ENCODE measurements around the gene CLBA1. TPM values are rescaled to one million over a fixed set of nuclear protein-coding genes. Genes with fewer than 3 reads are reported as not detected.
A peak's percentile ranks its signal among the peaks of the same experiment; 100 is the strongest.

Gene CLBA1
- total RNA-seq, 1 donor from 2014 or later, result 1.4 TPM

DNA sequence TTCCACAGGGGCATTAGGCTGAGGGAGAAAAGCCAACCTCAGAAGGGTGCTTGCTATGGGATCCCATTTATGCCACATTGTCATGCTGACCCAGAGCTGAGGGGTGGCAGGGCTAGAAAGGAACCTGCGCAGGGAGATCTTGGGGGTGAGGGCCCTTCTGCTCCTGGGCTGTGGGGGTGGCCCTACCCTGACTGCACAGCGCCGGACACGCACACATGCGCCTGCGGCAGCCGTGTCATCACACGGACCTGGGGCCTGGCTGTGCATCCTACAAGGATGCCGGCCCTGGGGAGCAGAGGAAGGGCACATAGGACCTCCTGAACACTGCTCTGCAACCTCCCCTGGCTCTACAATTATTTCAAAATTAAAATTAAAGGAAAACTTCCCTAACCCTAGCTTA, 28.4 kb downstream of the CLBA1 start:
- Mint-ChIP-seq H3K27ac (no peak overlapping the region), H3K4me3 (ENCODE audit: low read depth) (no peak overlapping the region), H3K4me1 (ENCODE audit: low read depth) (peaks cover 37% of the 10 kb centered on the region), H3K36me3 (ENCODE audit: low read depth) (peaks cover 60% of the 10 kb centered on the region), H3K27me3 (ENCODE audit: low read depth) (no peaks in the 10 kb centered on the region), H3K9me3 (no peaks in the 10 kb centered on the region)
- DNase-seq (ENCODE audit: low spot score), result no peak
- intact Hi-C loops (cut with micrococcal nuclease), result no loop called here

DNA sequence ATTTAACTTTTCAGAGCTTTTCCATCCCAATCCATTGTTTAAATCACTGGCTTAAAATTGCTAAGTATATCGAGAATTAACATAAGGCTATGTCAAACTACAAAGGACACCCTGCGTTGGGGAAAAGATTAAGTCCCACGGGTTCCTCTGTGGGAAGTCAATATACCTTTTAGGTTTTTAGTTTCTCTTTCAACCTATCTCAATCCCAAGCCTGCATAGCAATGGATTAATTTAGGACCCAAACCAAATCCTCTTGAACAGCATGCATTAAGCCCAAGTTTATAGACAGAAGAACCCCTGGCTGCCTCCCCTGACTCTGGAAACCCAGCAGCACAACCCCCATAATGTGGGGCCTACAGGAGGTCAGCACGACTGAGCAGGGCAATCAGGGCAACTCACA, 29.0 kb downstream of the CLBA1 start:
- Mint-ChIP-seq H3K9me3 (no peaks in the 10 kb centered on the region), H3K36me3 (ENCODE audit: low read depth) (peaks cover 61% of the 10 kb centered on the region), H3K4me1 (ENCODE audit: low read depth) (peaks cover 43% of the 10 kb centered on the region), H3K4me3 (ENCODE audit: low read depth) (no peak overlapping the region), H3K27me3 (ENCODE audit: low read depth) (no peaks in the 10 kb centered on the region), H3K27ac (no peak overlapping the region)
- intact Hi-C loops (cut with micrococcal nuclease), result no loop called here
- no peak for DNase-seq (ENCODE audit: low spot score)

DNA sequence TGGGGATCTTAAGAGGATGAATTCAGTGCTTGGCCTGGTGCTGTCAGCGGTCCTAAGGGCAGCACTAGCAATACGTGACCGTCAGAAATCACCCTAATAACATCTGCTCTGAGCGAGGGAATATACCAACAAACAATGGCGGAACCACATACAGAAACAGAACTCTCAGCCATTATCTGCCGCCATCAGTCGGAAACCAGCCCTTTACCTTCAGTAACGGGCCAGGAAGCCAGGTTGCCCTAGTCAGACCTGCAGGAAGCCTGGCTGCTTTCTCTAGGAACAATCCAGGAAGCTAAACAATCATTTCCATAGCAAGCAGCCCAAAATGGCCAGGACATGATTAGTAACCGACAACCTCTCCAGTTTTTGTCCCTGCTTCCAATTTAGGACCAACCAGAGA, 29.7 kb downstream of the CLBA1 start:
- H3K4me3 Mint-ChIP-seq (ENCODE audit: low read depth), result no peak overlapping the region
- intact Hi-C loops (cut with micrococcal nuclease), result no loop called here
- peak overlapping the region; percentile 36 for H3K27ac Mint-ChIP-seq
- H3K36me3 Mint-ChIP-seq (ENCODE audit: low read depth), result peaks cover 61% of the 10 kb centered on the region
- no peaks in the 10 kb centered on the region for H3K27me3 Mint-ChIP-seq (ENCODE audit: low read depth)
- DNase-seq (ENCODE audit: low spot score), result no peak
- H3K4me1 Mint-ChIP-seq (ENCODE audit: low read depth), result peaks cover 46% of the 10 kb centered on the region
- no peaks in the 10 kb centered on the region for H3K9me3 Mint-ChIP-seq

DNA sequence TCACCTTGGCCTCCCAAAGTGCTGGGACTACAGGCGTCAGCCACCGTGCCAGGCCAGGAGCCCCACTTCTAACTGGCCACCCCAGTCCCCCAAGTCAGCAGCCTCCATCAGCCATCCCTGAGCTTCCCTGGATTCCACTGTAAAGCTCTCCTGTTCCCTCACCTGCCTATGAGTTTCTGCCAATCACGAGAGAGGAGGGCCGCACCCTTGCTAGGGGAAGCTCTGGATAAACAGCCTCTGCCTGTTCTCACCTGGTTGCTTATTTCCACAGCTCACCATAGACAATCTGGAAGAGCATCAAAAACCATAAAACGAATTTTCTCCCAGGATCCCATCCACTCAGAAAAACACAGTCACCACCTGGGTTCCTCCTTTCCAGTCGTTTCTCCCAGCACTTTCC, 30.3 kb downstream of the CLBA1 start:
- no peak for DNase-seq (ENCODE audit: low spot score)
- Mint-ChIP-seq H3K4me3 (ENCODE audit: low read depth) (peak overlapping the region; percentile 9), H3K9me3 (no peaks in the 10 kb centered on the region), H3K4me1 (ENCODE audit: low read depth) (peaks cover 46% of the 10 kb centered on the region), H3K27me3 (ENCODE audit: low read depth) (no peaks in the 10 kb centered on the region), H3K36me3 (ENCODE audit: low read depth) (peaks cover 56% of the 10 kb centered on the region), H3K27ac (peak overlapping the region; percentile 7)
- intact Hi-C loops (cut with micrococcal nuclease), result no loop called here

DNA sequence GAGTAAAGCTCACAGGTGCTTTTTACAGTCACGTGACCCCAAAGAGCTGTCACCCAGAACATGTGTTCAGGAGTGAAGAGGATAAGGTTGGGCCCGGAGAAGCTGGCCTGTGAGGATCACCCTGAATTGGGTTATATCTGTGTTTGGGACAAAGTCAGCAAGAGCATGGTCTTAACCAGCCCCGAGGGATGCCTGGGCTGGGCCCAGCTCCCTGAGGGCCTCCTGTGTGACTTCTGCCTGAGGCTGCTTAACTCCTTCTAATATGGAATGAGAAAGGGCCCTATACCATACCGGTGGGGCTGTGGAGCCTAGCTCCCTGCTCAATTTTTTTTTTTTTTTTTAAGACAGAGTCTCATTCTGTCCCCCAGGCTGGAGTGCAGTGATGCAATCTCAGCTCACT, 32.8 kb downstream of the CLBA1 start:
- Mint-ChIP-seq H3K36me3 (ENCODE audit: low read depth) (peaks cover 45% of the 10 kb centered on the region), H3K9me3 (no peaks in the 10 kb centered on the region), H3K27ac (no peak overlapping the region), H3K27me3 (ENCODE audit: low read depth) (no peaks in the 10 kb centered on the region), H3K4me1 (ENCODE audit: low read depth) (peaks cover 58% of the 10 kb centered on the region), H3K4me3 (ENCODE audit: low read depth) (peak overlapping the region; percentile 87)
- DNase-seq (ENCODE audit: low spot score), result no peak
- intact Hi-C loops (cut with micrococcal nuclease), result no loop called here

DNA sequence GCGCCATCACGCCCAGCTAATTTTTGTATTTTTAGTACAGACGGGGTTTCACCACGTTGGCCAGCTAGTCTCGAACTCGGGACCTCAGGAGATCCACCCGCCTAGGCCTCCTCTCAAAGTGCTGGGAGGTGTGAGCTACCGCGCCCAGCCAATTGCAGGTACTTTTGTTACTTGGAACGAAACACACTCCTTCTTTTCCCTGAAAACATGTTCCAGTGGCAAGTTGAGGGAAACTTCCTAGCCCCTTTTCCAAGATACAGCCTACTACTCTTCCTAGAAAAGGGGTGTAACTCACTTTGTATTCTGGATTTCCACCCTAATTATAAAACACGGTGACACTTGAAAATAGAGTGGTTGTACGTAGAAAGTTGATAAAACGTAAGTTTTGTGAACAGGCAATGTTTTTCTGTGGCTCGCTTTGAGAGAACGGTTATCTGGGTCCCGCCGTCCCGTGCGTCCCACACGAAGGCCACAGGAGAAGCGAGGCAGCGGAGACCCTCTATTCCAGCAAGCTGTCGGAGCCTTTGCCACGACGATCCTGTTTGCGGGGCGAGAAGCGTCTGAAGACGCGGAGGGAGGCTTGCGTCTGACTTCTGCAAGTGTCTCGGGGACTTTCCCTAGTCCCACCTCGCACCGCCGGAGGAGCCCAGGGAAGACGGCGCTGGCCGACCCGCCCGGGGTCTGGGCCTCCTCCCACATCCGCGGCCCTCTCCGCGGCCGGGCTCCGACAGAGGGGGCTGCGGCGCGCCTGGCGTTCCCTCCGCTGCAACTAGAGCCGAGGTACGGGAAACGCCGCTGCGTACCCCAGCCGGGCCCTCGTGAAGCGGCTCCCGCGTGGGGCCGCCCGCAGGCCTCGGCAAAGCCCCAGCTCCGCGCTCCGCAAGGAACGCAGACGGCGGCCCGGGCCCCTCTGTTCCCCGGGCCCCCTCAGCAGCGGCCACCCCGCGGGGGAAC, 34.5 kb downstream of the CLBA1 start:
- Mint-ChIP-seq H3K4me3 (ENCODE audit: low read depth) (peak overlapping the region; percentile 87), H3K27ac (peak overlapping the region; percentile 76), H3K36me3 (ENCODE audit: low read depth) (peaks cover 43% of the 10 kb centered on the region), H3K9me3 (no peaks in the 10 kb centered on the region), H3K4me1 (ENCODE audit: low read depth) (peaks cover 61% of the 10 kb centered on the region), H3K27me3 (ENCODE audit: low read depth) (no peaks in the 10 kb centered on the region)
- intact Hi-C loops (cut with micrococcal nuclease), result loop anchor here (2.0 to 10.0 kb wide), 4 partner anchors 35 to 472 kb away; partner anchors contain the start of genes CLBA1, PACS2, SIVA1 and TEDC1
- peak; percentile 49 for DNase-seq (ENCODE audit: low spot score)

DNA sequence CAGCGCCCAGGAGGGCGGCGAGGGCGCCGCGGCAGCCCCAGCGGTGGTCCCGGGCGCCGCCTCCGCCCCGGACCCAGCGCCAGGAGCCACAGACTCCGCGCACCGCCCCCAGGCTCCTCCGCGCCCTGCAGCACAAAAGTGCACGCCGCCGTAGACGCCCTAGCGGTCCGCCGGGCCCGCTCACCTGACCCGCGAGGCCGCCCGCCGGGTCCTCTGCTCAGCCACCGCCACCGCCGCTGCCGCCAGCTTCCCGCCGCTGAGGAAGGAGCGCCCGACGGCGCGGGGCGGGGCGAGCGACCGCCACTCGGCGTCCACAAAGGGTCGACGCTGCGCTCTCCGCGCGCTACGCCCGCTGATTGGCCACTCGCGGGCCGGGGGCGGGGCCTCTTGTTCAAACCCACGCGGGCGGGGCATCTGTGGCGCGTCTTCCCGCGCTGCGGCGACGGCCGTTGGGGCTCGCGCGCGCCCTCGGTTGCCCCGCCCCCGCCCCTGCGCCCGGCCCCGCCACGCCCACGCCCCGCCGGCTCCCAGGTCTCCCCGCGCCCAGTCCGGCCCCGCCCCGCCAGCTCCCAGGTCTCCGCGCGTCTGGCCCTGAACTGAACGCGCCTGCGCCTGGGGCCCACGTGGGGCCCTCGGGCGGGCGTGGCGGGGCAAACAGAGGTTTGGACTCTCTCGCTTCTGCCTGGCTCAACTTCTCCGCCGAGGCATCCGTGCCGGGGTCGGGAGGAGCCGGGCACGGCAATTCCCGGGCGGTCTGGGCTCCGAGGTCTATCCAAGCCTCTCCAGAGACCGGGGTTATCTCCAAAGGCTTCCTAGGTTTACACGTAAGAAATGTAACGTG, 35.4 kb downstream of the CLBA1 start, which contains the start of gene CDCA4:
Gene CDCA4 (minus strand): TSS at position 269 of the 841 bp plus-strand sequence. CDS start 9,154 bp downstream, outside the sequence.
- intact Hi-C loops (cut with micrococcal nuclease), result loop anchor here (1.0 to 10.0 kb wide), 6 partner anchors 24 to 471 kb away; partner anchors contain the start of genes BRF1, CLBA1, PACS2 and SIVA1
- Mint-ChIP-seq H3K4me1 (ENCODE audit: low read depth) (peaks cover 60% of the 10 kb centered on the region), H3K4me3 (ENCODE audit: low read depth) (peak within 1 kb of the TSS; percentile 93), H3K27ac (peak within 1 kb of the TSS; percentile 81), H3K36me3 (ENCODE audit: low read depth) (peaks cover 38% of the 10 kb centered on the region), H3K9me3 (no peaks in the 10 kb centered on the region), H3K27me3 (ENCODE audit: low read depth) (no peaks in the 10 kb centered on the region)
- DNase-seq (ENCODE audit: low spot score), result peak; percentile 97

DNA sequence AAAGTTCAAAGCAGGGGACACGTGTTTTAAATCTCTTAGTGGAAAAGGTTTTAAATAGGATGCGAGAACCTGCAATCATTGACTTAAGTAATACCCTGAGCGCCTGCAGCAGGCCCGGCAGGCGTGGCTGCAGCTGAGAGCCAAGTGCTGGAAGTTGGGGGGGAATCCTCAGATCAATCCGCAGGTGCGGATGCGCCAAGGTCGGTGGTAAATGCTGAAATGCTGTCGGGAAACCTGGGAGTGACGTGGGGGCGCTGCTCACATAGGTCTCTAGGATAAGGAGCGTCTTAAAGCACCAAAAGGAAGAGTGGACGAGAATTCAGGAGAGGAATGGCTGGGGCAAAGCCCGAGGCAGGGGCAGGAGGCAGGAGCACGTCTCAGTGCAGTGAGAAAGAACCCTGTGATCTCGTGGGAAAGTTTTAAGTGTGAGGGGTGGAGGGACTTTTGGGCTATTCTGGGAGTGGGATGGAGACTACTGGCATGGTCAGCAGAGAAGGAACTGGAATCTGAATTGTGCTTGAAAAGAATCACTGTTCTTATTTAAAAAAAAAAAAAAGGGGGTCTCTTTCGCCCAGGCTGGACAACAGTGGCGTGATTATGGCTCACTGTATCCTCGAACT, 36.2 kb downstream of the CLBA1 start:
- Mint-ChIP-seq H3K27ac (peak overlapping the region; percentile 81), H3K27me3 (ENCODE audit: low read depth) (no peaks in the 10 kb centered on the region), H3K36me3 (ENCODE audit: low read depth) (peaks cover 35% of the 10 kb centered on the region), H3K9me3 (no peaks in the 10 kb centered on the region), H3K4me1 (ENCODE audit: low read depth) (peaks cover 57% of the 10 kb centered on the region), H3K4me3 (ENCODE audit: low read depth) (peak overlapping the region; percentile 93)
- intact Hi-C loops (cut with micrococcal nuclease), result loop anchor here (1.0 to 10.0 kb wide), 6 partner anchors 24 to 471 kb away; partner anchors contain the start of genes BRF1, CLBA1, PACS2 and SIVA1
- DNase-seq (ENCODE audit: low spot score), result no peak

DNA sequence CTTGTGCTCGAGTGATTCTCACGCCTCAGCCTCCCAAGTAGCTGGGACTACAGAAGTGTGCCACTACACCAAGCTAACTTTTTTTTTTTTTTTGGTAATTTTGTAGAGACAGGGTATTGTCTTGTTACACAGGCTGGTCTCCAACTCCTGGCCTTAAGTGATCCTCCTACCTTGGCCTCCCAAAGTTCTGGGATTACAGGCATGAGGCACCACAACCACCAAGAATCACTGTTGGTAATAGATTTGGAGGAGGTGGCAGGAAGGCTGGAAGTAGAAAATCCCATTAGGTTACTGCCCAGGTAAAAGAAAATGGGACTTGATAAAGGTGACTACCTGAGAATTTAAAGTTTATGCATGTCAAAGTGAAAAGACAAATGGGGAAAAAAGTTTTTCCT, 36.7 kb downstream of the CLBA1 start:
- no peaks in the 10 kb centered on the region for H3K27me3 Mint-ChIP-seq (ENCODE audit: low read depth)
- no peaks in the 10 kb centered on the region for H3K9me3 Mint-ChIP-seq
- peak overlapping the region; percentile 93 for H3K4me3 Mint-ChIP-seq (ENCODE audit: low read depth)
- intact Hi-C loops (cut with micrococcal nuclease), result loop anchor here (5.0 to 10.0 kb wide), 2 partner anchors 267 to 470 kb away; partner anchors contain the start of genes SIVA1 and TEDC1
- DNase-seq (ENCODE audit: low spot score), result no peak
- H3K4me1 Mint-ChIP-seq (ENCODE audit: low read depth), result peaks cover 58% of the 10 kb centered on the region
- H3K36me3 Mint-ChIP-seq (ENCODE audit: low read depth), result peaks cover 32% of the 10 kb centered on the region
- peak overlapping the region; percentile 81 for H3K27ac Mint-ChIP-seq

DNA sequence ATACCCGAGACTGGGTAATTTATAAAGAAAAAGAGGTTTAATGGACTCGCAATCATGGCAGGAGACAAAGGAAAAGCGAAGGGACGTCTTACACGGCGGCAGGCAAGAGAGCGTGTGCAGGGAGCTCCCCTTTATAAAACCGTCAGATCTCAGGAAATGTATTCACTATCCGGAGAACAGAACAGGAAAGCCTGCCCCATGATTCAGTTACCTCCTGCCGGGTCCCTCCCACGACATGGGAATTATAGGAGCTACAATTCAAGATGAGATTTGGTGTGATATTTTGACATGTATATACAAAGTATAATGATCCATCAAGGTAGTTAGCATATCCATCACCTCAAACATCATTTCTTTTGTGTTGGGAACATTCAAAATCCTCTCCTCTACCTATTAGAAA, 37.6 kb downstream of the CLBA1 start:
- Mint-ChIP-seq H3K27ac (peak overlapping the region; percentile 49), H3K4me1 (ENCODE audit: low read depth) (peaks cover 56% of the 10 kb centered on the region)
- intact Hi-C loops (cut with micrococcal nuclease), result loop anchor here (5.0 to 10.0 kb wide), 2 partner anchors 268 to 469 kb away; partner anchors contain the start of genes SIVA1 and TEDC1

DNA sequence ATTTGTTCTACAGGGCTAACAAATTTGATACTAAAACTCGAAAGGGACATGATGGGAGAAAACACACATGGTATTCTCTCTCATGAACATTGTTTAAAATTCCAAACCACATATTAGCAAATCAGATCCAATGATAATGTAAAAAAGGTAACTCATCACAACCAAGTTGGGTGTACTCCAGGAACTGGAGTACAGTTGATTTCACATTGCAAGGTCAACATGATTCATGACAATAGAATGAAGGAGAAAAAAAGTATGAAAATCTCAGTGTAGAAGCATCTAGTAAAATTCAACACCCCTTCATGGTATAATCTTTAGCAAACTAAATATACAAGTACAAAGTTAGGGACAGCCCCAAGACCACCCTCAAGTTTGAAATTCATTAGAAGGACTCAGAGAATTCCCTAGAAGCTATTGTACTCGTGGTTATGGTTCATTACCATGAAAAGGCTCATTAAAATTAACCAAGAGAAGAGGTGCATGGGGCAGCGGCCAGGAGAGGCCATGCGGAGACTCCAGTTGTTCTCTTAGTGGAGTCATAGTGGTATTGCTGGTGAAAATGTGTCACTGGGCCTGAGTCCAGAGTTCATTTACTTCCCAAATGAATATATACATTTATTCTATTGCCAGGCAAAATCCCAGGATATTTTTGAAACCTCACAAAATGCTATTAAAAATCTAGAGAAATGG, 38.3 kb downstream of the CLBA1 start:
- Mint-ChIP-seq H3K27ac (peak overlapping the region; percentile 49), H3K4me1 (ENCODE audit: low read depth) (peaks cover 51% of the 10 kb centered on the region), H3K9me3 (no peaks in the 10 kb centered on the region), H3K27me3 (ENCODE audit: low read depth) (no peaks in the 10 kb centered on the region), H3K36me3 (ENCODE audit: low read depth) (peaks cover 21% of the 10 kb centered on the region), H3K4me3 (ENCODE audit: low read depth) (peak overlapping the region; percentile 7)
- no peak for DNase-seq (ENCODE audit: low spot score)
- intact Hi-C loops (cut with micrococcal nuclease), result loop anchor here (2.0 to 10.0 kb wide), 3 partner anchors 41 to 468 kb away; partner anchors contain the start of genes GPR132, SIVA1 and TEDC1

More for the DNA sequence above, 37.6 kb downstream of the CLBA1 start:
- no peaks in the 10 kb centered on the region for H3K9me3 Mint-ChIP-seq
- H3K36me3 Mint-ChIP-seq (ENCODE audit: low read depth), result peaks cover 27% of the 10 kb centered on the region
- no peak overlapping the region for H3K4me3 Mint-ChIP-seq (ENCODE audit: low read depth)
- no peaks in the 10 kb centered on the region for H3K27me3 Mint-ChIP-seq (ENCODE audit: low read depth)
- no peak for DNase-seq (ENCODE audit: low spot score)

Data from activated T-helper 2 cell treated with anti-CD3 and anti-CD28 coated beads, Interferon-gamma antibody, Interleukin-2, Interleukin-4, amounts not matched to agents 10 μg/mL and 5 μg/mL and 100 μg/mL, durations not matched to agents 14 hours and 24 hours and 36 hours (primary cell).